GM21423 (cell line): Measurements from ENCODE around the gene SDK1.

Source experiments
- ATAC-seq: cut with Tn5 transposase; IDR thresholded peaks from one replicate; pipeline ENCODE4 v1.9.1; 2021; ENCODE audit warnings: mild to moderate bottlenecking, moderate library complexity; ENCODE audit not compliant: unreplicated experiment

The SDK1 gene

GRCh38 chr7:4159154-4159501 lies 858.1 kb downstream of the SDK1 start:
- ATAC-seq = no peak

DNA sequence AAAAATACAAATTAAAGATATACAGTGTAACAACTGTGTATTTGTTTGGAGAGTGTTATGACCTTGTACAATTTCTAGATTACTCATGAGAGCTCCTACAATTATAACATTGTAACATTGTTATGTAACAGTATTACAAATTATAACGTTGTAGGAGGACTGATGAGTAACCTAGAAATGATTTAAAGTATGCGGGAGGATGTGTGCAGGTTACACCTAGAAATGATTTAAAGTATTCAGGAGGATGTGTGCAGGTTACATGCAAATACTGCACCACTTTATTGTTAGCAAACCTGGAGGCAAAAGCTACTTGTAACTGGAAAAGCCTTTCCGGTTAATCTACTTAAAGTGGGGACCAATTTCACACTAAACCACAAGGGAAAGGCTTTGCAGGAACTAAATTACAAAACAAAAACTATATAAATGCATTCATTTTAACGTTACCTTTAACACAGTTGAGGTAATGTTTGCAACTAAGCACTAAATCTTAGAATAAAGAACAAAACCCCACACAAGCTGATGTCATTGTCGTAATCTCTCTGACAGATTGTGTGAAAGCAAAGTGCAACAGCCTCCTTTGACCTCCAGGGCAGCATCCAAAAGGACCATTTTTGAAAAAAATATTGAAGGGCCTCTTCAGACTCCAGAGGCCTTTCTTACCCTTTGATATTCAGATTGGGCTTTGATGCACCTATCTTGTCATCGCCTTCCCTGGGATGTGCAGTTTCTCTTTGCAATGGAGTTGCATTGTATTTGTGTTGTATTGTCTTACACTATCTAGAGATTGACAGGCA lies 858.9 kb downstream of the SDK1 start:
- no peak for ATAC-seq

DNA sequence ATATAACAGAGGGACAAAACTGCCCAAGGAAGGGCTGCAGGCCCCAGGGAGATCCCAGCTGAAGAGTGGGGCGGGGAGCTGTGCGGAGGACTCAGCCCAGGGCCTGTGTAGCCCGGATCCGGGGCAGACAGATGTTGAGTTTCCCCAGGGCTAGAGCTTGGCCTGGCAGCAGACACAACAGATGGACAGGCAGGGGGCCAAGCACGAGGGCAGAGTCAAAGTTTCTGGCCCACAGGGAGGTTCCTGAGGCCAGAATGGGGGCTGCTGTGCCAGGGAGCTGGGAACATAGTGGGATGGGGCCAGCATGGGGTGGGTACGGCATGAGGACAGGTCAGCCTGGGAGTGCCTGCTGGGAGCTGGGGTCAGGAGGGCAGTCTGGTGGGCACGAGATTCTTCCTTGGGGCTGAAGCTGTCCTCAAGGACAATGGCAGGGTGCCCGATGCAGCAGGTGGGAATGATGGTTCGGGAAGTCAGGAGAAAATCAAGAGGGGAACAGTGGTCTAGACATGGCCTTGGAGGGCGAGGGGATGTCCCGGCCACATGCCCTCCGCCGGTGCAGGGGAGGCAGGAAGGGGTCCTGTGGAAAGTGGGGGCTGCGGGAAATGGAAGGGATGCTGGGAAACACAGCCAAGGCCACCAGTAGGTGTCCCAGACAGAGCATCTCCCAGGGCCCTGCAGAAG lies 862.0 kb downstream of the SDK1 start:
- no peak for ATAC-seq

DNA sequence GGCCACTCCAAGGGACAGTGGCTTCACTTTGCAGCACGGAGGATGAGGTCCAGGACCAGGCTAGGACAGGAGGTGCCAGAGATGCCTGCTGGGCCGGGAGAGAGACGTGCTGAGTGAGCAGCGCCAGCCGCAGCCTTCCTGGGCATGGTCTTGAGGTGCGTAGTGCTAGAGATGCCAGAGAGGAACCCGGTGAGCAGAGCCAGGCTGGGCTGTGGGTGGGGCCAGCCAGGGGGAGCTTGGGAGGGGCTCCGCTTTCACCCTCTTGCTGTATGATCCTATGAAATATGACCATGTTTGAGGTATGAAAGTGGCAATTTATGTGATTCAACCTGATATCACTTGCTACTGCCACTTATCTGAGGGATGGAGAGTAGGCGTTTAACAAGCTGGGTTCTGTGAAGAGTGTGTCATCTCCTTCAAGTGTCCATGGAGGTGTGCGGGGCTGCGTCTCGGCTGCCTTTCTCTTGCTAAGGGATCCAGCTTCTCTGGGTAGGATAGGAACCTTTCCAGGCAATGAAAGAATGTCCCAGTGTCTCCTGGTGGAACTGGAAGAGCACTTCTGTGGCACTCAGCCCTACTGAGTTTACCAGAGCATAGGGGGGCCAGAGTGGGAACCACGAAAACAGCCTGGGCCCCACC lies 862.6 kb downstream of the SDK1 start:
- no peak for ATAC-seq

- no peak for ATAC-seq
These were observed 863.5 kb downstream of the SDK1 start for GRCh38 chr7:4164556-4164955.

DNA sequence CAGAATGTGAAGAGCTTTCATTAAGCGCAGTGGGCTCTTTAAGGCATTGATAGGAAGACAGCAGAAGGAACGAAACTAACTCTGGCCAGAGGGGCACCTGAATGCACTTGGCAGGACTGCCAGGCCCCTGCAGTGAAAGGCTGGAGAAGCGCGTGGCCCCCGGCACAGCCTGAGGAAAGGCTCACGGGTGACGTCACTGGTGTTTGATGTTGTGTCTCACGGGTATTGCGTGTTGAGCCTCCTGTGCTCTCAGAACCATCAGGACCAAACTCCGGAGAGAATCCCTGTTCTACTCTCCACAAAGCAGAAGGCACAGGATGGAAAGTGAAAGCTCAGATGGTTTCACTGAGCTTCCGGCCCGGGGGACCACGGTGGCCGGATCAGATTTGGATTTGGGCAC lies 865.3 kb downstream of the SDK1 start:
- no peak for ATAC-seq

GRCh38 chr7:4166807-4167206 lies 865.8 kb downstream of the SDK1 start:
- ATAC-seq = no peak

DNA sequence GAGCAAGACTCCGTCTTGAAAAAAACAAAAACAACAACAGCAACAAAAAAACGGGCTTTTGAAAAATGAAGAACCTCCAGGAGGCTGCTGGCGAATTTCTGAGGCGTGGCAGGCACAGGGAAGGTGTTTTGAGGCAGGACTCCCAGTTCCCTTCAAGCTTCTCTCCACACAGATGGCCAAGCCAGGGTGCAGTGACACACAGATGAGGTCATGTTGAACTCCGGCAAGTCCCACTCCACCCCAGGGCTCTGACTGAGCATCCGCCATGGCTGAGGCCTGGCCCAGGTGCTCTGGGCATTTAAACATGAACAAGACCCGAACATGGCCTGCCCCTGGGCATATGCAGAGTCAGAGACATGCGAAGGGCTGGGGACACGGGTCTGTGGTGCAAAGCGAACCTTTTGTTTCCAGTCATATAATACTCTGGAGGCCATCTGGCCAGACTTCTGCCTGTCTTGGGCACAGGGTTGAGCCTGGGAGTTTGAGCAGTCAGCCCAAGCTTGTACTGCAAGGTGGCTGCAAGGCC lies 866.4 kb downstream of the SDK1 start:
- ATAC-seq = no peak

GRCh38 chr7:4168041-4168440 lies 867.0 kb downstream of the SDK1 start:
- ATAC-seq = no peak

DNA sequence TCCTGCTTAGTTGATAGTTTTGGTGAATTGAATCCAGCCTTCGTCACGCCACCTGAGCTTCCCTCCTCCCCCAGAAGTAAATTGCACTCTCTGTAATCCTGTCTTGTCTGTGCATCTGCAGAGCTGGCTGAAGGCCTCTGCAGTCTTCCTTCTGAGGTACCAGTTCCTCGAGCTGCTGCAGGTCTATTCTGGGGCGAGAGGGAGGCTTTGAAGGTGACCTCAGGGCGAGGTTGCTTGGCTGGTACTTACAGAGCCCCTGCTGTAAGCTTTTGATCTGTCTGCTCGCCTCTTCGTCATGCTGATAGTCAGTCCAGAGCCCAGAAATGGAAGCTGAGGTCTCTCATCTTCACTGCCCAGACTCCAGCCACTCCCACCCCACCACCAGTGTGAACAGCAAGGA lies 867.5 kb downstream of the SDK1 start:
- no peak for ATAC-seq

- ATAC-seq = no peak
These were observed 868.4 kb downstream of the SDK1 start for GRCh38 chr7:4169455-4169854.

- ATAC-seq = no peak
These were observed 870.1 kb downstream of the SDK1 start for GRCh38 chr7:4170997-4171786.

- ATAC-seq = no peak
These were observed 871.8 kb downstream of the SDK1 start for GRCh38 chr7:4172883-4173282.

DNA sequence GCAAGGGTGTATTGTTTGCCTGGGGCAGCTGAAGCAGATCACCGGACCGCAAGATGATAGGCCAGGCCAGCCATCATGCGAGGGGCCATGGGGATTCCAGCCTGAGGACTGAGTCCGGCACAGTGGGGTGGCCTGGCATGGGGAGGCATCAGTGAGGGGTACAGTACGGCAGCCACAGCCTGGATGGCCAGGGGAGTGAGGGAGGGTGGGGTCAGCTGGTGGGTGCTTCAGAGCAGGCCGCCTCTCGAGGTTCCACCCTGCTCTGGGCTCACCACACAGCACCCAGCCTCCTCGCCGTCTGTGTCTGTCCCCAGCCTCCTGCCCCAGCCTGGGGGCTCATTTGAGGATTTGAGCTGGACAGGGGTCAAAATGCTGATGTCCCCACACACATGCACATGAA lies 872.6 kb downstream of the SDK1 start:
- ATAC-seq = no peak

DNA sequence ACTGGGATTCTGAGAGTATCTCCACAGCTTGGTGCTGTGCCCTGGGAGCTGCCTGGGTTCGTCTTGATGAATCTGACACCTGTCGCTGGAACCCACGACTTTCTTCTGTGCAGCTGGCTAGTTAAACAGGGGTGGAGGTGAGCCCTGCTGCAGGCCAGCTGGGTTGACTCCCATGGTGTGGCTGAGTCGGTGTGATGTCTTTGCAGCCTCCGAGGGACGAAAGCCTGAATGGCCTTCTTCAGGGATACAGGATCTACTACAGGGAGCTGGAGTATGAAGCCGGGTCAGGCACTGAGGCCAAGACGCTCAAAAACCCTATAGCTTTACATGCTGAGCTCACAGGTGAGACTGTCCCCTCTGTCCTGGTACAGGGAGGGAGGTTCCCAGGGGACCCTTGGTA lies 873.0 kb downstream of the SDK1 start:
- no peak for ATAC-seq

GRCh38 chr7:4174451-4174850 lies 873.4 kb downstream of the SDK1 start:
- no peak for ATAC-seq

GRCh38 chr7:4174884-4175283 lies 873.8 kb downstream of the SDK1 start:
- no peak for ATAC-seq

GRCh38 chr7:4175346-4175973 lies 874.4 kb downstream of the SDK1 start:
- no peak for ATAC-seq

GRCh38 chr7:4177001-4177400 lies 875.9 kb downstream of the SDK1 start:
- ATAC-seq = no peak

- ATAC-seq = no peak
These were observed 877.4 kb downstream of the SDK1 start for GRCh38 chr7:4178416-4178815.
